ENCODE data around the gene CFAP54.
"Not testable (repeated sequence)": the region's sequence is repeated elsewhere in the genome, so short reads cannot be mapped to it uniquely, and the experiment has no call there.

The CFAP54 gene

DNA sequence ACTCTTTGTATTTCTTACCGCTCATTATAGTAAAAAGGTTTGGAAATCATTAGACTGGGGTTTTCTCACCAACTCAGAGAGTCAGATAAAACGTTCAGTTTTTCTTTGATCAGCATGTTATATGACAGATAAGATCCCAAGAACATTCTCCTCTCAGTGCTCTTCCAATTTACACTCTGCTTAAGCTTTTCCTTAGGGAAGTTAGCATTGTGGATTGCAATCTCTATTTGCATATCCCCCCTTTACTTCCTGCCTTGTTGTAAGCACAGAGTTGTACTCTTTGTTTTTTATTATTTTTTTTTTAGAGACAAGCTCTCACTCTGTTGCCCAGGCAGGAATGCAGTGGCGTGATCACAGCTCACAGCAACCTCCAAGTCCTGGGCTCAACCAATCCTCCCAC is 11.4 kb upstream of the CFAP54 start:
- DNase-seq = no peak

DNA sequence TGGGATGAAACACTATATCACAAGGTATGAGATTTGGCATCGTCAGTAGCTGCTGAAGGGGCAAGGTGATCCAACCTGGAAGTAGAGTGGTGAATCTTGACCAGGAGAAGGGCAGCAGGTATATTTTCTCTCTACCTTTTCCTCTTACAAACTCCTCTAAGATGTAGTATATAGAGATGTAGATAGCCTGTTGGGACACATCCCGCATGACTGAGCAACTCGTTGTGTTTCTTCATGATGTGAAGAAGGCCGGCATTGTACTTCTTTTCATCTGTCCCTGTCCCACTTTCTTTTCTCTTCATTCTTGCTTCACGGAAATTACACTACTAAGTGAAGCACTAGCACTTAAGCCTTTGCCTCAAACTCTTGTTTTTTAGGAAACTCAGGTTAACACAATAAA is 7.3 kb upstream of the CFAP54 start:
- DNase-seq = no peak

DNA sequence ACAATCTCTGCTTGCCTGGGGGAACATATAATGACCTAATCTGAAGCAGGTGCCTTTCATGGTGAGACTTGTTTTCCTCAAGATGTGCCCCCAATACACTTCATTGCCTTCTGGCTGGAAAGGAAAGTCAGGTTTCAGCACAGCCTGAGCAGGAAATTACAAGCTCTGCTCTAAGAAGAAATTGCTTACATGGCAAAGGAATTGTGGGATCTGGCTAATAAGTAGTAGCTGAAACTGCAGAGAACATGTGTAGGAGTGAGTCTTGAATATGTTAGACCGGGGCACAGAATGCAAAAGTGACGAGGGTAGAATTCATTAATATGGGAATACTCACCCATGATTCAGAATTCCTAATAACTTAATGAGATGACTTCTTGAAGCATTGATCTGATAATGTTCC is 6.3 kb upstream of the CFAP54 start:
- DNase-seq = no peak

DNA sequence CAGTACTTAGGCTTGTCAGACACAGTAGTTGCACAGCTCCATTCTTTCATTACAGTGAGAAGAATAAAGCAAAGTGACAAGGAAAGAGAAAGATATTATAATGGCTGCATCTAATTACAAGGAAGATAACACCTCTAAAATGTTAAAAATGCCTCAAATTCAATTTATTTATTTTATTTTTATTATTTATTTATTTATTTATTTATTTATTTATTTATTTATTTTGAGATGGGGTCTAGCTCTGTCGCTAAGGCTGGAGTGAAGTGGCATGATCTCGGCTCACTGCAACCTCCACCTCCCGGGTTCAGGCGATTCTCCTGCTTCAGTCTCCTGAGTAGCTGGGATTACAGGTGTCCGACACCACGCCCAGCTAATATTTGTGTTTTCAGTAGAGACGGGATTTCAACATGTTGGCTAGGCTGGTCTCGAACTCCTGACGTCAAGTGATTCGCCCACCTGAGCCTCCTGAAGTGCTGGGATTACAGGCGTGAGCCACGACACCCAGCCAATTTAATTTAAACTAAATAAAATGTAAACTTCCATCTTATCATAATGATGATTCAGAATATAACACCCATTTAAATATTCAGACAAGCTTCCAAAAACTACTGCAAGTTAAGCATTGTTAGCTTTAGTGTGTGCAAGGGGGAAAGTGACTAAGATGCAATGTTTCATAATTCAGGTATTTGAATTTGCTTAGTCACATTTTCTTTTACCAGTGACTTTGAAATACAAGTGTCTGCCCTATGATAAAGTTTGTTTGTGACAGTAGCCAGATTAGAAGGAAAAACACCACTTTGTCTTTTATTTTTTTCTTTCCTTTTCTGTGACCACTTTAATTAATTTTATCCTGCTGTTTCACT is 2.4 kb upstream of the CFAP54 start:
- DNase-seq = no peak

DNA sequence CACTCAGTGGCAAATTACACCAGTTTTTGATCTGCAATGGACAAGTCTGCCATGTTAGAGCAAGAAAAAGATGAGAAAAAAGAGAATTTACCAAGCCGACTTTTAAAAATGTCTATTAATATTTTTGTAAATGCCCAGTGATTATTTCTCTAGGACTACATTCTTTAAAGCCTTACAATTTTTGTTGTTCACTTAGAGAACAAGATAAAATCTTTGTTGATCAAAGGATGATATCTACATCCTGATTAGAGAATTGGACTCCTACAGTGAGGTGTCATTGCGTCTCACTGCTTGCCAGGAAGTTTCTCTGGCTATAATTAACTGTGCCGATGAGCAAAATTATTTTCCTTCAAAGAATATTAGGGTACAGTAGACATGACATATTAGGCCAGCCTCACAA is 1.7 kb upstream of the CFAP54 start:
- DNase-seq = no peak

DNA sequence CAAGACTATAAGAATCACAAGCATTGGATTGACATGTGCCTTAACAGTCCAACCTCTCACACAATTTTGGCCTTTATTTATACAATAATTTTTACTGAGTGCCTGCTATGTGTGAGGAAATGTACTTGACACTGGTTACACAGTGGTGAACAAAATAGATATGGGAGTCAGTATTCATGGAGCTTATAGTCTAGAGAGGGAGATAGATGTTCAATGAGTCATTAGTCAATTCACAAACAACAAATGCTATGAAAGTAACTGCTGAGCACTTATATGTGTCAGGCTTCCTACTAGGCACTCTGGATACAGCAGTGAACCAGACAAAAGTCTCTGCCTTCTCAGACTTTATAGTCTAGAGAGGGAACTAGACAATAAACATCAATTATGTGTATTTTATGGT is 3.7 kb downstream of the CFAP54 start:
- DNase-seq = no peak

DNA sequence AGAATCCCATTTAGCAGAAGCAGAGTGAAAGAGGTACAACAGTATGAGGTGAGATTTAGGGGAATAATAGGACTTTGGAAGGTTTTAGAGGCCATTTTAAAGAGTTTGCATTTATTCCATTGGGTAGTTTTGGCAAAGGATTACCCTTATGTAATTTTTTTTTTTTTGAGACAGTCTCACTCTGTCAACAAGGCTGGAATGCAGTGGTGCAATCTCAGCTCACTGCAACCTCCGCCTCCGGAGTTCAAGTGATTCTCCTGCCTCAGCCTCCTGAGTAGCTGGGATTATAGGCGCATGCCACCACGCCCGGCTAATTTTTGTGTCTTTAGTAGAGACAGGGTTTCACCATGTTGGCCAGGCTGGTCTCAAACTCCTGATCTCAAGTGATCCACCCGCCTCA is 4.8 kb downstream of the CFAP54 start:
- not testable (repeated sequence) for DNase-seq

DNA sequence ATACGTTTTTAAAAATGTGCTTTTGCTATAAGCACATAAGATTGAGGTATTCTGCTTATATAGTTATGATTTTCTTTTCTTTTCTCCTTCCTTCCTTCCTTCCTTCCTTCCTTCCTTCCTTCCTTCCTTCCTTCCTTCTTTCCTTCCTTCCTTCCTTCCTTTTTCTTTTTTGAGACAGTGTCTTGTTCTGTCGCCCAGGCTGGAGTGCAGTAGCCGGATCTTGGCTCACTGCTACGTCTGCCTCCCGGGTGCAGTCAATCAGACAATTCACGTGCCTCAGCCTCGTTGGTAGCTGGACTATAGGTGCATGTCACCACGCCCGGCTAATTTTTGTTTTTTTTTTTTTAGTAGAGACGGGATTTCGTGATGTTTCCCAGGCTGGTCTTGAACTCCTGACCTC is 5.8 kb downstream of the CFAP54 start:
- no peak for DNase-seq

DNA sequence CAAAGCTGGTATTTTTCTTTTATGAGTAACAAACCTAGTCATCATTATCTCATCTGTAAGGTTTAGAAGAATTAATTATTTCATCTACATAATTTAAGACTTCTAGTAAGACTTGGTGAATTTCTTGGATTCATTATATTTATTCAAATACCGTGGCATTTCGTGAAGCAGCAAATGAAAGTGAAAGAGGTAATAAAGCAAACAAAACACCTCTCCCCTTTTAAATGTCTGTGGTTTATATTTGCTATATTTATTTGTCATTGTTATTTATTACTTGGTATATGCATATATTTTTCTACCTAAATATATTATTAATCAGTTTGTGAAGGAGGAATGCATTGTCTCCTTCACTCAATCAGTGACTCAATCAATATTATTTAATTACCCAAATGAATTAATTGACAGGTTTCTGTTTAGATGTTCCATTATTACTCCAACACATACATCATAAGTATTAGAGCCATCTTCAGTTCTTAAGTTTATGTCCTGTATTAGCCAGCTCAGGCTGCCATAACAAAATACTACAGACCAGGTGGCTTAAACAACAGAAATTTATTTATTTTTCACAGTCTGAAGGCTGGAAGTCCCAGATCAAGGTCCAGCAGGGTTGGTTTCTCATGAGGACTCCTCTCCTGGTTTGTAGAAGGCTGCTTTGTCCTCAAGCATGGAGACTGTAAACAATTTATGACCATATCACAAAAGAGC is 6.6 kb downstream of the CFAP54 start:
- no peak for DNase-seq

DNA sequence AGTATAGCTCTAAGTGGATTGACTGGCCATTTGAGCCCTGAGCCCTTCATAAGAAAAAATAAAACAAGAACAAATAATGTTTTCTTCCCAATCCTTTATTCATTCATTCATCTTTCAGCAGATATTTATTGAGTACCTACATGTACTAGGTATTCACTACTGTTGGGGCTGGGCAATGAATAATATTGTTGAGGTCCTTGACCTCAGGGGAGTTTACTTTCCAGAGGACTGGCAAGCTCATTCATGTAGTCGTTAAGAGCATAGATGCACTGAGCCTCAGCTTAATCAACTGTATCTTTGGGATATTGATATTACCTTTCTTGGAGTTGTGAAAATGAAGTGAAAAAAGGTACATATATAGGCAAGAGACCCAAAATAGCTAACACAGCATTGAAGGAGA is 7.6 kb downstream of the CFAP54 start:
- no peak for DNase-seq

DNA sequence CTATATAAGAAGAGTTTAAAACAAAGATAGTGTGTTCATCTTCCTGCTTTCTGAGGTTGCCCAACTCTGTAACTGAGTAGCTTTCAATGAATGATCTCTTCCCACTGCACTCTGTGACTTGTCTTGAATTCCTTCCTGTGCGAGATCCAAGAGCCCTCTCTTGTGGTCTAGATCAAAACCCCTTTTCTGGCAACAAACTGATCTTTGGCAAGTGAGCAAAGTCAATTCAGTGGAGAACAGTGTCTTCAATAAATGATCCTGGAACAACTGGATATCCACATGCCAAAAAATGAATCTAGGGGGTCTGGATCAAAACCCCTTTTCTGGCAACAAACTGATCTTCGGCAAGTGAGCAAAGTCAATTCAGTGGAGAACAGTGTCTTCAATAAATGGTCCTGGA is 8.5 kb downstream of the CFAP54 start:
- no peak for DNase-seq

DNA sequence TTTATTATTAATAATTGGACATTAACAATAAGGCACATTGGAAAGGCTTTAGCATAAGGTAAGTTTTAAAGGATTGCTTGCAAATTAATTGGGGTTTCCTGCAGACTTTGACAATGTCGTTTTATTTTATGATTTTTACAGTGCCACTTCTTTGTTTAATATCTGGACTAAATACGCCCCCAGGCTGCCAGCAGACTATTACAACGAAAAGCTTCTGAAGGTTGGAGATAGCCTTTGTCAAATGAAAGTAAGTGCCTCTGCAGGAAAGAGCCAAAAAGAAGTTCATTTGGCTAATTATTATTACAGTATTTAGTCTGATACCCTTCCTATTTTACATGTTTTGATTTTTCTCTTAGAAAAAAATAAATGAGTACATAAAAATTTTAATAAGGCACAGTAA is 11.3 kb downstream of the CFAP54 start:
- DNase-seq = no peak

DNA sequence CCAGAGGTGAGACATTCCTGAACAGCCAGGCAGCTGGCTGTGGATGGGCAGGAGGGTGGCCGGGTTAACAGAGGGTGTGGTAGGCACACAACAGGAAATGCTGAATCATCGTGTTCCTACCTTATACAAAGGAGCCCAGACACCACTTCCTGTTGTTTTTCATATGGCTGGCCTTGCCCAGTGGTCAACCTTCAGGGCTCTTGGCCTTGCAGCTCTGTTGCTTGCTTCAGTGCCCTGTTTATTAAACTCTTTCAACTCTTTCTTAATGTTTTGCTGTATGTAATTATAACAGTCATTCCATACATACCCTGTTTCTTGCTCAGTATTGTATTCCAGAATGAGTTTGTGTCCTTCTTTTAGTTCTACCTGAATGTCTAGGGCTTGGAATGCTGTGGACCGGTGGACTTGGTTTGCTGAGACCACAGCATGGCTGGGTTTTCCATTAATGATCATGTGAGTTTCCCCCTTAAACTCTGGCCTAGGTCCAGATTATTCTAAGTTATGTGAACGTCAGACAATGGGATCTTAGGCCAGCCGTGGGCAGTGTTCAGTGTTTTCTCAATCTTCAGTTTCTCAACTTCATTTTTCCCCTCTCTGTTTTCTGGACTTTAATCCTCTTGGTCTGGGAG is 11.9 kb downstream of the CFAP54 start:
- DNase-seq = no peak

DNA sequence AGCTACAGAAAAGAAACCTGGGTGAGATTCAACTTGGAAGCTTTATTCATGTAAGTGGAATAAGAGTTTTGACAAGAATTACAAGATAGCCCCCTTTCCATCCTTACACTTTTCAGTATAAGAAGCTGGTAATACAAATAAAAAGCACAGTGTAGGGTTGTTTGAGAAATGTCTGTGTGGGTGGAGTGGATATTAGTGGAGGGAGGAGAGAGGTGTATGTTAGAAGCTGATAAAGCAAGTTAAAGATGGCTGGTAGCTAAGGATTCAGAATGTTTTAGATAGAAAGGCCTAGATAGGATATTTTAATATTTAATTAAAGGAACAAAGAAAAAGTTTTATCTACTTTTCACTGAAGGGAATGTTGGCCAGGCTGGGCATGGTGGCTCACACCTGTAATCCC is 12.5 kb downstream of the CFAP54 start:
- DNase-seq = no peak

DNA sequence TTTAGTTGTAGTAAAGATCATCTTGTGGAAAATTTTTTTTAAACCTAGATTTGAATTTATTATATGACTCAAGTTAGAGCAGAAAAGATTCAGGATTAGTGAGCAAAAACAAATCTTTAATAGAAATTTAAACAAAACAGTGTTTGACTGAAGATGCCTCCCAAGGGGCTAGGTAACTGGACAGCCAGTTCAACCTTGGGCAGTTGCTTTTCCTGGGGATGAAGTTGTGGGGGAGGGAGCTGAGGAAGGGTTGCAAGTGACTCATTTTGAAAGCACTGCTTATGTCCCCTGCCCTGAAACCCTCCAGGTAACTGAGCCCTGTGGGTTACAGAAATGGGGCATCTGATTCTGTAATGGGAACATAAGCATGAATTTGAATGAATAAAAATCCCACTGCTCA is 13.1 kb downstream of the CFAP54 start:
- DNase-seq = no peak

DNA sequence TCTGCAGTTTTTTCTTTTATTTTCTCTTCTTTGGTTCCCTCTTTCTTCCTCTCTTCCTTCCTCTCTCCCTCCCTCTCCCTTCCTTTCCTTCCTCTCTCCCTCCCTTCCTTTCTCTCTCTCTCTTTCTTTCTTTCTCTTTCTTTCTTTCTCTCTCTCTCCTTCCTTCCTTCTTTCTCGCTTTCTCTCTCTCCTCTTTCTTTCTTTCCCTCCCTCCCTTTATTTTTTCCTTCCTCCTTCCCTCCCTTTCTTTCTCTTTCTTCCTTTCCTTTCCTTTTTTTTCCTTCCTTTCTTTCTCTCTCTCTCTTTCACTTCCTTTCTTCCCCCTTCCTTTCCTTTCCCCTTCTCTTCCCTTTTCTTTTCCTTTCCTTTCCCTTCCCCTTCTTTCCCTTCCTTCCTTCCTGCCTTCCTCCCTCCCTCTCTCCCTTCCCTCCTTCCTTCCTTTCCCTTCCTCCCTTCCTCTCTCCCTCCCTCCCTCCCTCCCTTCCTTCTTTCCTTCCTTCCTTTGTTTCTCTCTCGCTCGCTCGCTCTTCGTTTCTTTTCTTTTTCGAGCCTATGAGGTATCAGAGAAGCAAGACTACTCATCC is 13.7 kb downstream of the CFAP54 start:
- no peak for DNase-seq

DNA sequence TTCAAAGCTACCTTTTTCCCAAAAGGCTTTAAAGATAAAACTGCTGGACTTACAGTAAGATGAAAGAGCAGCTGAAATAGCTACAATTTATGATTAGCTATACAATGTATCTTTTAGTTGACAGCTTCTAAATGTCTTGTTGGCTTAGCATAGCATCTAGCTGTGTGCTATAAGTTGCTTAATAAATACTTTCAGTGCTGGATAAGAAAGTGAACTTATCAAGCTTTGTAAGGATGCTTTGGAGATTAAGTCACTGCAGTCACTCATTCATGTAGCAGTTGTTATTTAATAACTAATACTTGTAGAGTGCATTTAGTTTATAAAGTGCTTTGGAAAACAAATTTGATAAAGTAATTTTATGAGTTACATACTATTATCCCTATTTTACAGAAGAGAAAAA is 14.6 kb downstream of the CFAP54 start:
- DNase-seq = no peak

DNA sequence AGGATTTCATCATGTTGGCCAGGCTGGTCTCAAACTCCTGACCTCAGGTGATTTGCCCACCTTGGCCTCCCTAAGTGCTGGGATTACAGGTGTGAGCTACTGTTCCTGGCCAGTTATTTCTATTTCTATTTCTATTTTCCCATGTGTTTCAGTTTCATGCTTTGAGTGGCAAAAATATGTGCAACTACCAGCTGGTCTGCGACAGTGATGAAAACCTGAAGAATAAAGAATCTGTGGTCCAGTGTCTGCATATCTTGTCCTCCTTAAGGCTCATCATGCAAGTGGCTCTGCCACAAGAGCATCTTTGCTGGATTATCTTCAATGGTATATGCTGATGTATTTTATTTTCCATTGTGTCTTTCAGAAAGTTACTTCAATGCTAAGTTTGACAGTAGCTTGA is 17.4 kb downstream of the CFAP54 start:
- no peak for DNase-seq

DNA sequence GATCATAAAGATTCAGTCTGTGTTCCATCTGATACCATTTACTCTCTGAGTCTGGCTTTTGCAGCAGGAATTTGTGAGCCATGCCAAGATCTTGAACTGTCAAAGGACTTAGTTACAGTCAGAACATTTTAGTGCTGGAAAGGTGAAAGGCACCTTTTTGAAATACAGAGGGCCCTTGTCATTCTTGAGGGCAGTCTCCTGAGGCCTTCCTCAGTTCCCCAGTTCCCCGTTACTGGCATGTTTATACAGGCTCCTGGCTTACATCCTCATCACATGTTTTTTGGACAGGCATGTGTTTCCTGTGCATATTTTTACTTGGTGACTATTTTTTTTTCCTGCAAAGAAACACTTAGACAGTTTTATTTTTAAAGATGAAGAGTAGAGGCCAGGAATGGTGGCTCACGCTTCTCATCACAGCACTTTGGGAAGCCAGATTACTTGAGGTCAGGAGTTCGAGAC is 21.0 kb downstream of the CFAP54 start:
- no peak for DNase-seq

DNA sequence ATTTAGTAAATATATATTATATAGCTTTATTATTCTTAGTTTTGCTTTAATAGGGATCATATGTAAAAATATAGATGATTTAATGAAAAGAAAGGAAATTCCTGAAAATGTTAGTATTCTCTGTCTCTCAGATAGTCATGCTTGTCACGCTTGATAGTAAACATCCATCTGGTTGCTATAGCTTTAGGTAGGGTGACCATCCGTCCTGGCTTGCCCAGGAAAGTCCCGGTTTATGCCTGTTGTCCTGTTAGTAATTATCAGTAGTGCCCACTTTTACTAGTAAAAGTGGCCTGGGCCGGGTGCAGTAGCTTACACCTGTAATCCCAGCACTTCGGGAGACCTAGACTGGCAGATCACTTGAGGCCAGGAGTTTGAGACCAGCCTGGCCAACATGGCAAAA is 23.8 kb downstream of the CFAP54 start:
- DNase-seq = no peak

DNA sequence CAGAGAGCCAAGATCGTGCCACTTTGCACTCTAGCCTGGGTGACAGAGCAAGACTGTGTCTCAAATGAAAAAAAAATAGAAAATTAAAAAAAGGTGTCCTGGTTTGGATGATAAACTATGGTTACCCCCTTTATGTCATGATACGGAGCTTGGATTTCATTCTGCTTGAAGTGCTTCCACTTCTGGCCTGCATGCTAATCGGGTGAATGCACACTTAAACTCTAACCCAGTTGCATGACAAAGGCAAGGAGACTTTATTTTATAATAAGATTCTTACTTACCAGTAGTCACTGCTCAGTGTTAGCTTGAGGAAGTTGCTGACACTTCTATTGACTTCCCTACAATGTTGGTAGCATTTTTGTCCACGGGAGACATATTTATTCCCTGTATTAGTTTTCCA is 24.3 kb downstream of the CFAP54 start:
- DNase-seq = no peak

DNA sequence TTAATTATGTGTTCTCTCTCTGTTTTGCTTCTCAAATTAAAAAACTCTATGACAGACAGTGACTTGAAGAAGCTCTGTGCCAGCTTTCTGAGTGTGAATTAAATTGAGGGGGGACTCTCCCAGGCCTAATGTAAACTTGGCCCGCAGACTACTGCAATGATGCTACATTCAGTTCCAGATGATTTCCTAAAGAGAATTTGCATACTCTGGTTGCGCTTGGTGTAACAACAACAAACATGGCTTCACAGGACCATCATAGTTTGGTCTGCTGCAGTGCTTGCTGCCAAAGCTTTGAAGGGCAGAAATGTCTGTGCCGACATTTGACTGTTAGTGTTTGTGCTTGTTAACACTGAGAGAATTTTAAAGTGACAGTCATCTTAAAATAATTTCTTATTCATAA is 25.0 kb downstream of the CFAP54 start:
- DNase-seq = no peak
